AG09319 (cell line): Measurements from ENCODE around the gene GALT.

Experiments
- DNase-seq: peaks from one replicate; pipeline ENCODE4 v3.0.0-alpha.2; 2010; ENCODE audit warnings: low read depth; ENCODE audit errors: extremely low read depth
- CTCF ChIP-seq: IDR thresholded peaks from 2 replicates; pipeline ENCODE4 v1.5.1; 2011; ENCODE audit warnings: low read depth, mild to moderate bottlenecking, inconsistent platforms, low read length, moderate library complexity

Gene GALT

GRCh38 chr9:34689116-34689470 lies 42.6 kb downstream of the GALT start:
- TF ChIP-seq CTCF, result no peak
- DNase-seq, result no peak

DNA sequence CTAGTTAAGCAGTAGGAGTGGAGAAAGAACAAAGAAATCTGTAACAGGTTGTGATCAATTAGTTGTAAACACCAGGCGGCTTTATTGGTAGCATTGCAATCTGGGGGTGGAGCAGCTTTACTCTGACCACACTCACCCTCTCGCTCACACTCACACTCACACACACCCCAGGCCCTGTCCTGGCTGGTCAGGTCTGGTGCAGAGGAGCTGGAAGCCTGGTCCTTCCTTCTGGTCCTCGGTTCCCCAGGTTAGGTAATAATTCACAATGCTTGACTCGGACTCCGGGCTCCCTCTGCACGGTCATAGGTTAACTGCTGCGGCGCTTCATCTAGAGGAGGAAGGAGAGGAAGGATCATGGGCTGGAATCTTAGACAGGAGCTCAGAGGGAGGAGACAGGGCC lies 43.0 kb downstream of the GALT start:
- no peak for TF ChIP-seq CTCF
- DNase-seq, result no peak

- TF ChIP-seq CTCF, result no peak
- DNase-seq, result no peak
Observed at GRCh38 chr9:34690983-34691935, 44.8 kb downstream of the GALT start, which contains the start of gene CCL19. Gene CCL19, minus strand, starts transcription at chr9:34691276. Its CDS starts 137 bp downstream, at chr9:34691139.

DNA sequence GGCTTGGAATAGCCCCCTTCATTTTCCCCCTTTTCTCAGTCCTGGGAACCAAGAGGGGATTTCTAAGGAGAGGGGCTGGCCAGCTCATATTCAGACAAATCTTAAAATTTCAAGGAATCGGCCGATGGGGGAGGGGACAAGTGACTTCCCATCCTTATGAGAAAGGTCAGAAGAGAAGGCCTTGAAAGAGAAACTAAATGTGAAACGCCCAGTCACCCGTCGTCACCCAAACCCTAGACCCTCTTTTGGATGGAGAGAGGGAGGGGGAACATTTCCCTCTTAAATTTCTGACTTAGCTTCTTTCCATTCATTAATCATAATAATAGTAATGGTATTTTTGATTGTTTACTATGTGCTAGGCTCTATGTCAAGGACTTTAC lies 45.5 kb downstream of the GALT start:
- DNase-seq, result no peak
- TF ChIP-seq CTCF, result no peak

DNA sequence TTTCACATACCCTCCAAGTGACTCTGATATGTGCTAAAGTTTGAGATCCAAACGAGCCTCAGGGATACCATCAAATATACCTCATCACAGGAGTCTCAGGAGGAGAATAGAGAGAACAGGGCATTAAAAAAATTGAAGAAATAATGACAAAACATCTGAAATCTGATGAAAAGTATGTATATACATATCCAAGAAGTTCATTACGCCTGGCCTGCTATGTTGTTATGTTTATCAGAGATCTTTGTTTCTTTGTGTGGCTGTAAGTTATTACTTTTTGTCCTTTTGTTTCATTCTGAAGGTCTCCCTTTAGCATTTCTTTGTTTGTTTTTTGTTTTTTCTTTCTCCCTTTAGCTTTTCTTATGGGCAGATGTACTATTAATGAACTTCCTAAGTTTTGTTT lies 47.1 kb downstream of the GALT start:
- no peak for DNase-seq
- TF ChIP-seq CTCF, result no peak

DNA sequence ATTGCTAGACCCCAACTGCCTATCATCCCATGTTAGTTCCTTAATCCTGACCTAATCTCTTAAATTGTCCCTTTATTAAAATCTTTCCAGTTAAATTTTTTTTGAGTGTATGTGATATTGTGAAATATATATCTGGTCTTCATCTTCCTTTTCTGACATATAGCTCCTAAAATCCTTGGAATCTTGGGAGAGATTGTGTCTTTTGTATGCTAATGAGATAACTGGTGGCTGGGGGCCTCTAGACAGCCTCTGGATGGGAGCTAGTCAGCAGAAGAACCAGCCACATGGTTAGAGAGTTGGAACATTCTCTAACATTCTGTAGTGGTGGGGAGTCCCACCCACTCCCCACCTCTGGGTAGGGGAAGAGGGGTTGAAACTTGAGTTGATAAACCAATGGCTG lies 48.3 kb downstream of the GALT start:
- DNase-seq, result no peak
- no peak for TF ChIP-seq CTCF
